H1 (cell line): Measurements from ENCODE around the gene RPS6KA5.

Experiments used
- CREB1 ChIP-seq: IDR thresholded peaks from 2 replicates; pipeline ENCODE4 v1.6.1; 2012; ENCODE audit warnings: inconsistent platforms
- GABPA ChIP-seq: IDR thresholded peaks from 2 replicates; pipeline ENCODE4 v1.6.1; 2011; ENCODE audit warnings: mild to moderate bottlenecking, low read length, moderate library complexity, borderline replicate concordance; ENCODE audit not compliant: insufficient read depth
- GTF2F1 ChIP-seq: IDR thresholded peaks from 2 replicates; pipeline ENCODE4 v1.6.1; 2012; ENCODE audit warnings: low read depth, low read length, improper control_type of control experiment, borderline replicate concordance
- POLR2A ChIP-seq, 2 experiments: IDR thresholded peaks; 1 replicate in 1 of 2; 2 replicates in 1 of 2; pipeline ENCODE4 v1.6.1; 2011; ENCODE audit warnings: low read depth in 2 of 2, low read length in 2 of 2, mild to moderate bottlenecking in 2 of 2; ENCODE audit errors: control extremely low read depth in 1 of 2
- TF ChIP-seq, protein P1 (sequence below), 3 experiments: IDR thresholded peaks; 1 replicate in 2 of 3; 2 replicates in 1 of 3; pipeline versions ENCODE4 v1.5.1 to v1.6.1; 2011; ENCODE audit warnings: low read length in 3 of 3, mild to moderate bottlenecking in 3 of 3, inconsistent platforms in 2 of 3, low read depth in 1 of 3, moderate library complexity in 1 of 3; ENCODE audit not compliant: insufficient read depth in 1 of 3; ENCODE audit errors: control extremely low read depth in 1 of 3

DNA sequence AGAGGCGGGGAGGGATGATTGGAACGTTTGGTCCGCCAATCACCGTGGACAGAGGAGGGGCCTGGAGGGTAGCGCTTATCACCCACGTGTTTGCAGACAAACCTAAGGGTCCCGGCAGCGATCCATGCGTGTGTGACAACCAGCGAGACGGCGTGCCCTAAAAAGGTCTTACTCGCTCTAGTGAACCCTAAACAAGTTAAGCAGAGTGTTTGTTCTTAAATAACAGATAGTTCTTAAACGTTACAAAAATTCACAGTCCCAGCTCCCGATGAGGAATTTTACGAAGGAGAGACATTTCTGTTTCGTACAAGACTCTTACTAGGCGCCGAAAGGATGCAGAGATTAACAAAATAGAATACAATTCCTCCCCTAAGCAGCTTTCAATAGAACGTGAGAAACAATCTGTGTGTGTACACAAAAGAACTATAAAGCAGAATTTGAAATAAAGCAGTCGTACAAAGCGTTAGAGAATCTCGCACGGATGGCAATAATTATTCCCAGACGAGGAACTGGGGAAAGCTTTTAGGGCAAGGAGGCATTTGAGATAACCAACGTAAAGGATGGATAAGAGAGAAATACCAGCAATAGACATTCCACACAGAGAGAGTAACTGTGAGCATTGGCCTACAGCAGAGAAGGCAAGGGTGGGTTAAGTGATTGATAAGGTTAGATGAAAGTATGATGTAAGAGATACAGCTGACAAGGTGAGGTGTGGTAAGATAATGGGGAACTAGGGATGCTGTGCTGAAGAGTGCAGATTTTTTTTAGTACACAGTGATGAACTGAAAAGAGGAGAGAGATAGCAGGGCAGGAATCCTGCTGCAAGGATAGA lies 831 bp upstream of the RPS6KA5 start:
- TF ChIP-seq, protein P1, sequence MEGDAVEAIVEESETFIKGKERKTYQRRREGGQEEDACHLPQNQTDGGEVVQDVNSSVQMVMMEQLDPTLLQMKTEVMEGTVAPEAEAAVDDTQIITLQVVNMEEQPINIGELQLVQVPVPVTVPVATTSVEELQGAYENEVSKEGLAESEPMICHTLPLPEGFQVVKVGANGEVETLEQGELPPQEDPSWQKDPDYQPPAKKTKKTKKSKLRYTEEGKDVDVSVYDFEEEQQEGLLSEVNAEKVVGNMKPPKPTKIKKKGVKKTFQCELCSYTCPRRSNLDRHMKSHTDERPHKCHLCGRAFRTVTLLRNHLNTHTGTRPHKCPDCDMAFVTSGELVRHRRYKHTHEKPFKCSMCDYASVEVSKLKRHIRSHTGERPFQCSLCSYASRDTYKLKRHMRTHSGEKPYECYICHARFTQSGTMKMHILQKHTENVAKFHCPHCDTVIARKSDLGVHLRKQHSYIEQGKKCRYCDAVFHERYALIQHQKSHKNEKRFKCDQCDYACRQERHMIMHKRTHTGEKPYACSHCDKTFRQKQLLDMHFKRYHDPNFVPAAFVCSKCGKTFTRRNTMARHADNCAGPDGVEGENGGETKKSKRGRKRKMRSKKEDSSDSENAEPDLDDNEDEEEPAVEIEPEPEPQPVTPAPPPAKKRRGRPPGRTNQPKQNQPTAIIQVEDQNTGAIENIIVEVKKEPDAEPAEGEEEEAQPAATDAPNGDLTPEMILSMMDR (IDR thresholded peaks at IDR 0.05; ENCODE audit: control extremely low read depth in 1 of 3, insufficient read depth in 1 of 3, low read depth in 1 of 3, low read length in 3 of 3): no peak
- TF ChIP-seq POLR2A (IDR thresholded peaks at IDR 0.05; ENCODE audit: control extremely low read depth in 1 of 2, low read depth in 2 of 2, low read length in 2 of 2) (no peak), GTF2F1 (no peak), CREB1 (no peak), GABPA (no peak)
